Choroid plexus epithelial cell (primary cell): Measurements from ENCODE around the gene NUFIP2.

Experiments
- DNase-seq: peaks from one replicate; pipeline ENCODE4 v3.0.0-alpha.2; 2010; ENCODE audit warnings: low read depth
- H3K4me3 ChIP-seq: 2 replicates; pipeline ENCODE4 v1.5.1; 2011; ENCODE audit warnings: low read depth, mild to moderate bottlenecking, control low read depth, low read length, moderate library complexity
- TF ChIP-seq, protein P1 (sequence below): conservative IDR thresholded peaks from 2 replicates; pipeline ENCODE4 v1.5.1; 2011; ENCODE audit warnings: low read depth, mild to moderate bottlenecking, control low read depth, inconsistent platforms, low read length, moderate library complexity

Gene NUFIP2

DNA sequence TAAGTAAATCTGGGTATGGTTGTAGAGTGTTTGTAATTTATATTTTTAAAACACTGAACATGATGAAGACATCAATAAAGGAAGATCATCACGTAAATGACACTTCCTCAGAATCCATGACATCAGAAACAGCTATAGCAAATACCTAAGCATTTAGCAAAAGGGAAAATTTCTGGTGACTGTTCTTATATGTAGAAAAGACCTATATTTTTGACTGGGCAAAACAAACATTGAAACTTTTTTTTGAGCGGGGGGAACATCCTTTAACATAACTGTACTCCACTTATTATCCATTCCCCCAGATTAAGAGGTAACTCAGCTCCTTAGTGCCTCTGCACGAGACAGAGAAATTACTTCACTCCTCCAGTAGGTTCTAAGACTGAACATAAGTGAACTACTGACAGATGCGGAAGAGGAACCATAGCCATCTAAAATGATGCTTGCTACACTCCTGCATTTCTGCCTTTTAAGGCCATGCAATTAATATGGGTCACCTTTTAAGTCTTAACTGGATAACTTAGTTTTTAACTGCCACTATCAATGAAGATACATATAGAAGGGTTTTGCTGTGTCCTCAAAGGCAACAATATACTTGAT, 37.9 kb downstream of the NUFIP2 start:
- H3K4me3 ChIP-seq = no peak overlapping the region
- TF ChIP-seq, protein P1, sequence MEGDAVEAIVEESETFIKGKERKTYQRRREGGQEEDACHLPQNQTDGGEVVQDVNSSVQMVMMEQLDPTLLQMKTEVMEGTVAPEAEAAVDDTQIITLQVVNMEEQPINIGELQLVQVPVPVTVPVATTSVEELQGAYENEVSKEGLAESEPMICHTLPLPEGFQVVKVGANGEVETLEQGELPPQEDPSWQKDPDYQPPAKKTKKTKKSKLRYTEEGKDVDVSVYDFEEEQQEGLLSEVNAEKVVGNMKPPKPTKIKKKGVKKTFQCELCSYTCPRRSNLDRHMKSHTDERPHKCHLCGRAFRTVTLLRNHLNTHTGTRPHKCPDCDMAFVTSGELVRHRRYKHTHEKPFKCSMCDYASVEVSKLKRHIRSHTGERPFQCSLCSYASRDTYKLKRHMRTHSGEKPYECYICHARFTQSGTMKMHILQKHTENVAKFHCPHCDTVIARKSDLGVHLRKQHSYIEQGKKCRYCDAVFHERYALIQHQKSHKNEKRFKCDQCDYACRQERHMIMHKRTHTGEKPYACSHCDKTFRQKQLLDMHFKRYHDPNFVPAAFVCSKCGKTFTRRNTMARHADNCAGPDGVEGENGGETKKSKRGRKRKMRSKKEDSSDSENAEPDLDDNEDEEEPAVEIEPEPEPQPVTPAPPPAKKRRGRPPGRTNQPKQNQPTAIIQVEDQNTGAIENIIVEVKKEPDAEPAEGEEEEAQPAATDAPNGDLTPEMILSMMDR = no peak
- DNase-seq = no peak

DNA sequence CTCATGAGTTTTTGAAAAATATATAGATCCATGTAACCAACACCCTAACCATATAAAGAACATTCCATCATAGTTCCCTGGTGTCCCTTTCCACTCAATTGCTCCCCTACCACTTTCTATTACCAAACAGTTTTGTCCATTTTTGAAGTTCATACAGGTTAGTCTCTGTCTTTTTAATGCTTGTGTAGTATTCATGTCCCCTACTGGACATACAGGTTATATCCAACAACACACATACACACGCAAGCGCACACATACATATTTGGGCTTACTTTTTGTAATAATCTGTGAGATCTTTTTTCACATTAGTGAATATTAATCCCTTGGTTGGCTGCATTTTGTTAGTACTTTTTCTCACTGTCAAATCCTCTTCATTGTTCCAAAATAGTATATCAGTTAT, 40.9 kb downstream of the NUFIP2 start:
- no peak for DNase-seq
- TF ChIP-seq, protein P1 = no peak
- H3K4me3 ChIP-seq = no peak overlapping the region

DNA sequence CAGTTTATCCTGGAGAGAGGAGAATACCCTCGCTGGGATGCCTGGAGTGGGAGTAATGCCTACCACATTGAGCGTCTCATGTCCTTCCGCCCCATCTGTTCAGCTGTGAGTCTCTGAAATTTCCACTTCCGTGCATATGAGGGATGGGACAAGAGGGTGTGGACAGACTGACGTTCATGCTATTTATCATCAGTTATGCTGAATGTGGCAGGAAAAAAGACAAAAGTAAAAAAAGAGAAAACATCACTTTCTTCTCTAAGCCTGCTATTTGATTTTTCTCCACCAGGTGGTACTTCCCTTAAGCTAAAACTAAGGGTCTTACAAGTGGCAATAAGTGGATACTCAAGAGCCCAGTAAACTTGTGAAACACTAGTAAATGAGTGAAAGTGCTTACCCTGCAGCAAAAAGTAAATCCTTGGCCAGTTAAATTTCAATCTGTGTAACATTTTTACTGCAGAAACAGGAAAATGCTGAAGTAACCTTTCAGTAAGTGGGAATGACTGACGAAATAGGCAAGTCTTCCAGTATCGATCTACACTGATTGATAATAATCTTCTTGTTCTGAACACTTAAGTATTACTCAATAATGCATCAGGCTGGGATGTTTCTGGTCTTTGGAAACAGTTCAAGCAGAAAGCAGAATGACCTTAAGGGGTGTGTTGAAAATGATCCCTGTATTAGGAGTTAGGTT, 41.7 kb downstream of the NUFIP2 start:
- TF ChIP-seq, protein P1 = peak; percentile 56
- no peak overlapping the region for H3K4me3 ChIP-seq
- DNase-seq = peak; percentile 73

DNA sequence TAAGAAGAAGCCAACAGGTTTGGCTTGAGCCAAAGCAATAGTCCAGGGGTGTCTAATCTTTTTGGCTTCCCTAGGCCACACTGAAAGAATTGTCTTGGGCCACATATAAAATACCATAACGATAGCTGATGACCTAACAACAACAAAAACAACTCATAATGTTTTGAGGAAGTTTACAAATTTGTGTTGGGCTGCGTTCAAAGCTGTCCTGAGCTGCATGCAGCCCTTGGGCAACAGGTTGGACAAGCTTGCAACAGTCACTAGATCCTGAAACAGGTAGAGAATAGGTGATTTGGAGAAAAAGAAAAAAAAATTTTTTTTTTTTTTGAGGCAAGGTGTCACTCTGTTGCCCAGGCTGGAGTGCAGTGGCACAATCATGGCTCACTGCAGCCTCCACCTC, 42.8 kb downstream of the NUFIP2 start:
- no peak overlapping the region for H3K4me3 ChIP-seq
- DNase-seq = no peak
- TF ChIP-seq, protein P1 = no peak

DNA sequence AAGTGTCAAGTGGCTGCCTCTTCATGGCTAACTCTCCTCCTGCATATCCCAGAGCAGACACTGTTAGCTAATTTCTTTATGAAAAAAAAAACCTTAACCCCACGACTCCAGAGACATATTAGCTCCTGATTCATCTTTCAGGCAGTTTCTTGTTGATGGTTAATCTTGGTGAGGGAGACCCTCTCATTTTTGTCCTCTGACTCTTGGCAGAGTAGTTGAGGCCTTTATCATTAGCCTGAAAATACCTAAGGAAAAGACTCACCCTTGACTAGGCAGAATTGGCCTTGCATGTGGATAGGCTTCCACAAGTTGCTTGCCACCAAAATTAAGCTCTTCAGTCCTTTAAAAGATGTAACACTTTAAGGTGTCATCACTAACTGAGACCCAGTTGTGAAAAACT, 43.3 kb downstream of the NUFIP2 start:
- TF ChIP-seq, protein P1 = no peak

DNA sequence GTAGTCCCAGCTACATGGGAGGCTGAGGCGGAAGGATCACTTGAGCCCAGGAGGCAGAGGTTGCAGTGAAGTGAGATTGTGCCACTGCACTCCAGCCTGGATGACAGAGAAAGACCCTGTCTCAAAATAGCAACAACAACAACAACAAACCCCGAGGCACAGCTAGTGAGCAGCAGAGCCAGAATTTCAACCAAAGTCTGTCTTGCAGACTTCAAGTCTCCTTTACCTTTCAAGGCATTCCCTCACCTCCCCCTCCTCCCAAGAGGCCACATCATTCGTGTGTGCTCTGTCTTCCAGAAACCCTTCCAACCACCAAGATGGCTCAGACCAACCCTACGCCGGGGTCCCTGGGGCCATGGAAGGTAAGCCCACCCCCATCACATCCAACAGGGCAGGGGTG, 45.1 kb downstream of the NUFIP2 start:
- TF ChIP-seq, protein P1 = no peak
- no peak for DNase-seq
- no peak overlapping the region for H3K4me3 ChIP-seq

More for the DNA sequence above, 43.3 kb downstream of the NUFIP2 start:
- no peak overlapping the region for H3K4me3 ChIP-seq
- peak; percentile 55 for DNase-seq

DNA sequence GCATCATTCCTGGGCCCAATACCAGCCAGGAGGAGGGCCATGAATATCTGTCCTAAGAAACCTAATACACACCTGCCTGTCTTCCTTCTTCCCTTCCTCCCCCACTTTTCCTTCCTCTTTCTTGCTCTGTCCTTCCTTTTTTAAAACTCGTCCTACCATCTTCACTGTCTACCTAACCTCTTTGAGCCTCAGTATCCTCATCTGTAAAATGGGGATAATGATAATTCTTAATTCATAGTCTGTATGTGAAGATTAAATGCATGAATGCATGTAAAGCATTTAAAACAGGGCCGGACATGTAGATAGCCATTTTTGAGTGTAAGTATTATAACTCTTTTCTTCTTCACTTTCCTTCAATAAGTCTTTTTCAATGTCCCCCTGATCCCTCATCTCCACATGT, 46.7 kb downstream of the NUFIP2 start:
- no peak for DNase-seq
- H3K4me3 ChIP-seq = no peak overlapping the region
- TF ChIP-seq, protein P1 = no peak
